Measurements from ENCODE around the gene NTRK3. TPM values are rescaled to one million over a fixed set of nuclear protein-coding genes. Genes with fewer than 3 reads are reported as not detected.

Gene NTRK3
- total RNA-seq, 1 donor from 2014 or later, result not detected

GRCh38 chr15:88220443-88221335, 35.9 kb downstream of the NTRK3 start:
- Mint-ChIP-seq H3K27me3 (no peaks in the 10 kb centered on the region), H3K4me3 (no peak overlapping the region), H3K27ac (no peak overlapping the region), H3K36me3 (ENCODE audit: low read depth) (no peaks in the 10 kb centered on the region), H3K4me1 (no peaks in the 10 kb centered on the region), H3K9me3 (no peaks in the 10 kb centered on the region)
- intact Hi-C loops (cut with micrococcal nuclease), result no loop called here
- CTCF ChIA-PET, result no interaction called here
- ATAC-seq (ENCODE audit: low read depth), result no peak
- no peak for TF ChIP-seq CTCF (IDR thresholded peaks at IDR 0.05)
- DNase-seq, result no peak
- POLR2A ChIA-PET, result no interaction called here

- Mint-ChIP-seq H3K4me1 (no peaks in the 10 kb centered on the region), H3K27me3 (no peaks in the 10 kb centered on the region), H3K9me3 (no peaks in the 10 kb centered on the region), H3K36me3 (ENCODE audit: low read depth) (no peaks in the 10 kb centered on the region), H3K27ac (no peak overlapping the region), H3K4me3 (no peak overlapping the region)
- TF ChIP-seq CTCF (IDR thresholded peaks at IDR 0.05), result no peak
- ATAC-seq (ENCODE audit: low read depth) (no peak), DNase-seq (no peak)
- CTCF ChIA-PET, result no interaction called here
- POLR2A ChIA-PET, result no interaction called here
- intact Hi-C loops (cut with micrococcal nuclease), result no loop called here
Observed at GRCh38 chr15:88219623-88220022, 36.9 kb downstream of the NTRK3 start.

GRCh38 chr15:88218557-88219221, 37.9 kb downstream of the NTRK3 start:
- ATAC-seq (ENCODE audit: low read depth) (no peak), DNase-seq (no peak)
- intact Hi-C loops (cut with micrococcal nuclease), result no loop called here
- H3K4me3 Mint-ChIP-seq, result no peak overlapping the region
- no peaks in the 10 kb centered on the region for H3K9me3 Mint-ChIP-seq
- POLR2A ChIA-PET, result no interaction called here
- TF ChIP-seq CTCF (IDR thresholded peaks at IDR 0.05), result no peak
- no peaks in the 10 kb centered on the region for H3K36me3 Mint-ChIP-seq (ENCODE audit: low read depth)
- CTCF ChIA-PET, result no interaction called here
- no peak overlapping the region for H3K27ac Mint-ChIP-seq
- H3K27me3 Mint-ChIP-seq, result no peaks in the 10 kb centered on the region
- no peaks in the 10 kb centered on the region for H3K4me1 Mint-ChIP-seq

GRCh38 chr15:88215066-88215648, 41.4 kb downstream of the NTRK3 start:
- no peaks in the 10 kb centered on the region for H3K36me3 Mint-ChIP-seq (ENCODE audit: low read depth)
- no peak overlapping the region for H3K4me3 Mint-ChIP-seq
- no peak overlapping the region for H3K27ac Mint-ChIP-seq
- POLR2A ChIA-PET, result no interaction called here
- ATAC-seq (ENCODE audit: low read depth) (no peak), DNase-seq (no peak)
- intact Hi-C loops (cut with micrococcal nuclease), result no loop called here
- no peaks in the 10 kb centered on the region for H3K27me3 Mint-ChIP-seq
- H3K9me3 Mint-ChIP-seq, result no peaks in the 10 kb centered on the region
- TF ChIP-seq CTCF (IDR thresholded peaks at IDR 0.05), result no peak
- no peaks in the 10 kb centered on the region for H3K4me1 Mint-ChIP-seq
- CTCF ChIA-PET, result no interaction called here

GRCh38 chr15:88209111-88209510, 47.4 kb downstream of the NTRK3 start:
- peaks cover 7% of the 10 kb centered on the region for H3K27me3 Mint-ChIP-seq
- no peak for ATAC-seq (ENCODE audit: low read depth)
- no peaks in the 10 kb centered on the region for H3K4me1 Mint-ChIP-seq

More at GRCh38 chr15:88209111-88209510, 47.4 kb downstream of the NTRK3 start:
- intact Hi-C loops (cut with micrococcal nuclease), result no loop called here
- H3K36me3 Mint-ChIP-seq (ENCODE audit: low read depth), result no peaks in the 10 kb centered on the region
- ChIA-PET POLR2A (no interaction called here), CTCF (no interaction called here)
- no peak overlapping the region for H3K27ac Mint-ChIP-seq
- no peaks in the 10 kb centered on the region for H3K9me3 Mint-ChIP-seq
- no peak for DNase-seq
- H3K4me3 Mint-ChIP-seq, result no peak overlapping the region
- no peak for TF ChIP-seq CTCF (IDR thresholded peaks at IDR 0.05)

Data from activated B cell treated with CpG ODN at 0.5 μM for 24 hours (primary cell).